ENCODE data around the gene CES5A.
"Not testable (repeated sequence)": the region's sequence is repeated elsewhere in the genome, so short reads cannot be mapped to it uniquely, and the experiment has no call there.

Gene CES5A

DNA sequence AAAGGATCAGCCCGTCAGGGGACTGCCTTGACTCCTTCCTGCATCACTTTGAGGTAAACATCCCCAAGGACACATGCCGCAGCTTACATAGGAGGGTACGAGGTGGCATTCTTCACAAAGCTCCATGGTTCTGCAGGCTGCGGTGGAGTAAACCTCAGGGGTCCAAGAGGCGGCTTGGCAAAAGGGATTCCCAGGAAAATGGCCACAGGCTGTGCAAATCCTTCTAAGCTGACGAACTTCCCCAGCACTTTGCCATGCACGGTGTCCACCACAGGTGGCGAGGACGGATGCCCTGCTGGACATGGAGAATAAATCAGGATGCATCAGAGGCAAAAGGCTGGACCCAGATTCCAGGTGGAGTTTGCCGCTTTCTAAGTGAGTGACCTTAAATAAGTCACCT lies 46.5 kb downstream of the CES5A start:
- no peak for DNase-seq

DNA sequence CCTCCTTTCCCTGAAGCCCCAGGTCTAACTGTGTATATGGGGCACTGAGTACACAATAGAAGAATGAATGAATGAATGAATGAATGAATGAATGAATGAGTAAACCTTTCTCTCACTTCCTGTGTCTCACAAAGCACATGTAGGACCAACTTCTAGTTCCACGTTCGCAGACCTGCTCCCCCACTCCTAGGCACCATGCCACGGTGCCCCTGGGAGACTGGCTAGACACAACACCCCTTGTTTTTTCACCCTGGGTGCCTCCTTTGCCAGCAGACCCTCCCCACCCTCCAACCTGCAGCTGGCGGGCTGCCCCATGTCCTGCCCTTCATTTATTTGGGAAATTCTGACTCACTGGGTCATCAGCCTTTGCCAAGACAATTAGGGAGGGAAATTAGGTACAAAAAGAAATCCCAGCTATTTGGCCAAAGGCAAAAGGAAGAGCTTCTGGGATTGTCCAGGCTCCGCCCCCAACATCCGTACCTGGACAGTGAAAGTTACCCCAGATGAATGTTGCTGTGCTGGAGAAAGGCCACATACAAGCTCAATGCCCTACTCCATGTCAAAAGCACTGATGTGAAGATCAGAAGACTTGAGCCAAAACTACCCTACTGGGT lies 50.0 kb downstream of the CES5A start:
- DNase-seq: no peak

DNA sequence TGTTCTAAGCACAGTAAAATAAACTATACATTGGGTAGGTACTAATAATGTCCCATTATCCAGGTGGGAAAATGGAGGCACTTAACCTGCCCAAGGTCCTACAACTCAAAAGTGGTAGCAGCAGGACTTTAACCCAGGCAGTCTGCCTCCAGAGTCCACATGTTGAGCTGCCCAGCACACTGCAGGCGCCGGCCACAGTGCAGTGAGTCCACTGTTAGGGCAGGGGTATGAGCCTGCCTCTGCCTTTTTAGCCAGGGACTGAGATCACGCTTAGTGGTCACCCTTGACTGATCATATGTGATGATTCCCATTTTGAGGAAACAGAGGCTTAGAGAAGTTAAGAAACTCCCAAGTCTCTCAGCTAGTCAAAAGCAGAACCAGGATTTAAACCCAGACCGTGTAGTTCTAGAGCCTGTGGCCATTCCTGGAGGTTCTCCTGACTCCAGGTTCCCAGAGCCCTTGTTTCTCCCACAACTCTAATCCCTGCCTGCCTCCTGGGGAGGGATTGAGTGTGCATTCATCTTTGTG lies 50.6 kb downstream of the CES5A start:
- no peak for DNase-seq

DNA sequence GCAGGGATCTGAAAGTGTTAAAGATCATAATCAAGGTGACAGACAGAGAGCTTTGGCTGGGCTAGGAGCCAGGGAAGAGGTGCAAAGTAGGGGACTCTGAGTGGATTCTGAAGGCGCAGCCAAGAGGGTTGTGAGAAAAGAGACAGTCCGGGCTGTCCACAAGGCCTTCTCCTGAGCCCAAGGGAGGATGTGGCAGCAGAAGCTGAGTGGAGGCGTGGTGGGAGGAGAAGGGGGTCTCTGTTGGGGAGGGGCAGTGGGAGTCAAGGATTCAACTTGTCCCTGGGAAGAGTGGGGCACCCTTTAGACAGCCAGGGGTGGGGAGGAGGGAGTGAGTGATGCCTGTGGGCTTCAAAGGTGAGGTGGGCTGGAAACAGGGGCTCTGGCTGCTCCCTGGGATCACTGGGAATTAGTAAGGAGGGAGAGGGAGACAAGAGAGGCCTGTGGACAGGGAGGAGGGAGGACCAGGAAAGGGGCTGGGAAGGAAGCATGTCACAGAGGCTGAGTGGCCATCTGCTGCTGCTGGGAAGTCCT lies 52.8 kb downstream of the CES5A start:
- DNase-seq: no peak

DNA sequence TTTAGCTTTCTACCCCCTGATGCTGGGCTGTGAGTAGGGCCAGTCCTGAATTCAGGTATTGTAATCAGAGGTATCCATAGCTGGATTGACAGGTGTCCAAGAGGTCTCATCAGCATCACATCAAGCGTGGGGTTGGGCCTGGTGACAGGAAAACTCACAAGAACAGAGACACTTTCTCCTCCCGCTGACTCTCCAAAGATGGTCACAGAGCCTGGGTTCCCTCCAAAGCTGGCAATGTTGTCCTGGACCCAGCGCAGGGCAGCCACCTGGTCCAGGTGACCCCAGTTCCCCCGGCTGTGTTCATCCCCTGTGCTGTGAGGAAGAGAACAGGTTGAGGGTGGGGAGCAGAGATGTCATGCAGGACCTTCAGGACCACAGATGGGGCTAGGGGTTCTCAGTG lies 54.0 kb downstream of the CES5A start:
- no peak for DNase-seq

DNA sequence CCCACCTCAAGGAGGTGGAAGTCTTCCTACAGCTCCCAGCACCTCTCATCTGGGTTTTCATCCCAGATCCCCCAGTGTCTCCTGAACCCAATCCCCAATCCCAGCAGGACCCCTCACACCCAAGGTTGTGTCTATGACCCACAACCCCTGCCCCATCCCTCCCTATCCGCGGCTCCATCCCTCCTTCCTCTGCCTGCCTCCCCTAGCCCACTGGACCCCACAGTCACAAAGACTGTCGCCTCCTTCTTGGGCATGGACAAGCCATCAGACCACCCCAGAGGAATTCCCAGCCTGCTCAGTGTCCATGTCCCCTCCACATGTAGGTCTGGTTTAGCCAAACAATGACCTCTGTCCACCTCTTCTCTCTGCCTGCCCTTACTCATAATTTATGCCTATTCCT lies 54.6 kb downstream of the CES5A start:
- no peak for DNase-seq

DNA sequence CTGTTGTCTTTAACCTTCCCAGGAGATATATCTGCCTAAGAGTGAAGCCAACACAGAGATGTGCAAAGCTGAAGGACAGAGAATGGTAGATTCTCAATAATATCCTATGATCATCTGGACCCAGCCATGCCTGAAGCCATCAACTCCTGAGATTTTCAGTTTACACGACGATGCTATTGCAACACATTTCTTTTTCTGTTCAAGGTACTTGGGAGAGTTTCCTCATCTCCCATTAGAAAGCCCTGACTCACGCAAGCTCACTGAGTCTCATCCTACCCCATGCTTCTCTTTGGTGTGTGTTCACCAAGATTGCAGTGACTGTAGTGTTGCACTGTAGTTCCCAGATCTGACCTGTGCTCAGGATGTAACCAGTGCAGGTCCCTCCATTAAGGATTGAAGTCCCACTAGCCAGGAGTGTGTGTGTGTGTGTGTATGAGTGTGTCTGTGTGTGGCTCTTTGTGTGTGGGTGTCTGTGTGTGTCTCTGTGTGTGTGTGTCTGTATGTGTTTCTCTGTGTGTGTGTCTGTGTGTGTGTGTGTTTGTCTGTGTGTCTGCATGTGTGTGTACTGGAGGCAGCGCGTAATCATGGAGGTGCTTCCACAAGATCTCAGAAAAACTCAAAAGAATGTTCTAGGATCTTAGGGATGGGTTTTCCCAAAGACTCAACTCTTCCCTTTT lies 57.8 kb downstream of the CES5A start:
- DNase-seq: no peak

DNA sequence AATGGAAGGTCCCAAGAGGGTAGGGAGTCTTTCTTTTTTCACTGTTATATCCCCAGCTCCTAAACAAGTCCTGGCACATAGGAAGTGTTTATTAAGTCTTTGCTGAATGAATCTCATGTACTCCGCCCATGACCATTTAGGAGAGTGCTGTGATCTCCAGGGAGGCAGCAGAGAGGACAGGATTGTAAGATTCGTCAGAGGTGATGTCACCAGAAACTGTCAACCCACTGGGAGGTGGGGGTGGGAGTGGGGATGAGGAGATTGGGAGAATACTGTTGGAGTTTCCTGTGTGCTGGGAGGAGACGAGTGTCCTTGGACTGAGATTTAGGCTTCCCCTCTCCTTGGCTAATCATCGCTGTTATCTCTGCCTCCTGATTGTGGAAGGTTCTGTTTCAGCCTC lies 59.0 kb downstream of the CES5A start:
- DNase-seq: not testable (repeated sequence)

DNA sequence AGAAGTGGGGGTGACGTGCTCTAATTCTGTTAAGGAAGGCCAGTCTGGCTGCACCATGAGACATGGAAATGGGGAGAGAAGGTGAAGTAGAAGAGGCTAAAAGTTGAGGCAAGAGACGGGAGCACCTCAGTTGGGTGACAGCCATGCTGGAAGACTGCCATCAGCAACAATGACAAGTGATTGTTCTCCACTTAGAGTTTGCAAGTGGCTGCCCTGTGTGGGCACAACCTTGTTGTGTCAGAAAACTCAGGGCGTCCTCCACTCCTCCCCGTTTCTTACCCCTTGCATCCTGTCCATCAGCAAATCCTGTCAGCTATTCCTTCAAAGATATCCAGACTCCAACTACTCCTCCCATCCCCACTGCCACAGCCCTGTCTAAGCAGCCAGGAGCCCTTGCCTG lies 59.9 kb downstream of the CES5A start:
- no peak for DNase-seq

DNA sequence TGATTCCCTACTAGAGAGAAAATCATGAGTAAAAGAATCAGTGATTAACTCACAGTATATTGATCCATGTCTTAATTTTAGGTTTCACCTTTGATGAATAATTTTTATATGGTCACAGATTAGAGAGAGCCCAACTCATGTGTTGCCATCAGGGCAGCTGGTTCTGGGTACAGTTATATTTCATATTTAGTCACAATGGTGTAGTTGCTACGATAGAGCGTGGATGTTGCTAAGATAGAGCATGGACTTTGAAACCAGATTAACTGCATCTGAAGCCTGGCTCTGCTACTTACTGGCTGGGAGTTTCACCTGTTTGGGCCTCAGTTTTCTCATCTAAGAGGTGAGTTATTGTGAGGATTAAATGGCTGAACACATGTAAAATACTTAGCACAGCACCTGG lies 61.0 kb downstream of the CES5A start:
- DNase-seq: not testable (repeated sequence)

DNA sequence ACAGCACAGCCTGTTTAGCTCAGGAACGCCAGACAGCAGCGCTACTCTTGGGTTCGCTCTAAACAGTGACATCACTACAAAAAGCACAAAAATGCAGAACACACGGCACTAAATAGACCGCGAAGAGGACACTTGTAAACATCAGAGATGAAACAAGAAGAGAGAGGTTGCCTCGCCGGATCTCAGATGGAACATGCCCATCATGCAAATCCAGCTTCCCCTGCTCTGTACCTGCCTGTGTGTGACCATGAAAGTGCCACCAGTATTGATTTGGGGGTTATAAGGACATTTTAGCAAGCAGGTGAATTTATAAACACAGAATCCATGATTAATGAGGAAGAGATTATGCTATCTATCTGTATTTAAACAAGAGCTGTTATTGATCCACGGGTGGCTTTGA lies 61.4 kb downstream of the CES5A start:
- DNase-seq: not testable (repeated sequence)

DNA sequence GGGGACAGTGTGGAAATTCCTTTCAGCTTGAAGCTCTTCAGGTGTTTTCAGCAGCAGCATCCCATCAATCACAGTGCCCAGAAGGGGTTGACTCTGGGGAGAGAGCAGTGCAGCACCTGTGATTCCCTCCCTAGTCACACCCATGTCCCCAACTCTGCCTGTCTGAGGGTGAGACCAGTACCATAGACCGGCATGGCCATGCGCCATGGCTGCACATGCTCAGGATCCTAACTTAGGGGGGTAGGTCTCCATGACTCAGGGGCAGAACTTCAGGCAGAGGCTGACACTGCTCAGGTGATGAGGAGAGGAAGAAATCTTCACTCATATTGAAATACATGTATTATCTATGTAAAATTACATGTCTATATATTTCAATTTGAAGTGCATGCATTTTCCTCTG lies 62.2 kb downstream of the CES5A start:
- no peak for DNase-seq

DNA sequence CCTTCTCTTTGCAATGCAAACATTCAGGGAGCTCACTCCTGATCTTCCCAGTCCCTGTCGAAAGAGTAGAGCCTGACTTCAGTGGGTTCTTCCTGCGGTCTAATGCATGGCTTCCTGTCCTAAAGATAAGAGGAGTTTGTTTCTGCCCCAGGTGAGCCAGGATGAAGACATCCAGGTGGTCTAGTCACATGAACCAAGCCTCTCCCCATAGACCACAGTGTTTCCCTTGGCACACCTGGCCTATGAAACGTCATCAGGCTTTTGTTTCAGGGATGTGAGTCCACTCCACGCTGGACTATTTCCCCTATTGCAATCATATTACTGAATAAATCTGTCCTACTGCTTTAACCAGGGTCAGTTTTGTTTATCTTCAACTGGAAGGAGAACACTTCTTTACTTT lies 63.4 kb downstream of the CES5A start:
- DNase-seq: no peak

DNA sequence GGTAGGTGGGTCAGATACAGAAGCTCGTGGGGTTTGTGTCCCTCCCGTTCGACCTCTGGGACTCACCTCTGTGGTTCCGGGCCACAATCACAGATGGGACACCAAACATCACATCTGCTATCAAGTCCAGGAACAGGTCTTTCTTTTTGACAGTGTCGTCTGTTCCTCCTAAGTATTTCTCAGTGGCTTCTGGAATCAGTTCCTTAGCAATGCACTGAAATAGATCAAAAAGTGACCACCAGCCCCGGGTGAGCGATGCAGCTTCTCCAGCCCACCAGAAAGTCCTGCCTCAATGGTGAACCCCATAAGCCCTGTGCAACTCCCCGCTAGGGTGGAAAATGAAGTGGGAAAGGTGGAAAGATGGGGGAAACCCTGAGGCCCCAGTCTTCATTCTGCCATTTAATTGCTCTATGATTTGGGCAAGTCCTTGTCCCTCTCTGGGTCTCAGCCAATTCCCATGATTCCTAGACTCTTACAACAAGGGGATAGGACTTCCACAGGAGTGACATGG lies 64.7 kb downstream of the CES5A start:
- no peak for DNase-seq

DNA sequence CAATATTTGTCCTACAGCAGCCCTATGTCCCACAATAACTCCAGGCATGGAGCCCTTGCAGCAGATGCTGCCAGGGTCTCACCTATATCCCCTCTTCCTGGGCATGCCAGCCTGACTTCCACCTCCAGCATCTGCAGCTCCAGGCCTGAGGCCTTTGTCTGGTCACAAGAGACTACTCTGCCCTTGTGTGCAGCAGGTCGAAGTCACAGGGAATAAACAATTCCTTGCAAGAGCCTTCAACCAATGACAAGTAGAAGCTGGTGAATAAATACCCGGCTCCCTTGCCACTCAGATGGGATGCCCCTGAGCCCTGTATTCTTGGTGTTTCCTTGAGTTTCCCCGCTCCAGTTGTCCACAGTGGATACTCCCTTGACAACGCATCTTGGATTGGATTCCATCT lies 65.3 kb downstream of the CES5A start:
- no peak for DNase-seq

DNA sequence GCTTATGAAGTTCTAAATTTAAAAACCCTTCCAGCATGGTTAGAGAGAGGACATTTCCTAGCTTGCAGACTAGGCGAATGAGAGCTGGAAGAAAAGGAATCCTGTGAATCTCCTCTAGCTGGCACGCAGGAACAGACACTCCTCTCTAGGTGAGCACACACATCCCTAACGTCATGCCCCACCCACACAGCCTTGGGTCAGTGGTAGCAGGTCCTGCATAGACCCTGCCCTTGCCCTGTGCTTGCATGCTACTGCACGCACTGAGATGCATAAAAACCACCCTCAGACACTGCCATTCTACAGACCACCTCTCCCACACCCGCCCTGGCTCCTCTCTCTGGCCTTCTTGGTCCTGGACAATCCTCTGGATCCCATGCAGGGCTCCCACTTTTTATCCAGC lies 65.8 kb downstream of the CES5A start:
- no peak for DNase-seq

DNA sequence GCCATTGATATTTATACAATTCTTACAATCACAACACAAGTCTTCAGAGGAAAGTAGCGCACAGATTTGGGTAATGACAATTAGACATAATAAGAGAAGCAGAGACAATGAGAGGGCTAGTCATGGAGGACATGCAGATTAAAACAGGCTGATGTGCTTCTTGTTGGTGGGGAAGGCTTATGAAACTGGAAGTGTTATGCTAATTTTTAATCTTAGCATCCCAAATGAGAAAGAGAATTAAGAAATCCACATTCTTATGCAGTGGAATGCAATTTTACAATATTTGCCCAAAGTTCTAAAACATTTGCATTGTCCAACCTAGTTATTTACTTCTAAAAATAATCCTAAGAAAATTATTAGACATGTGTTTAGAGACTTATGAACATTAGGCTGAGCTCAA lies 66.9 kb downstream of the CES5A start:
- not testable (repeated sequence) for DNase-seq

DNA sequence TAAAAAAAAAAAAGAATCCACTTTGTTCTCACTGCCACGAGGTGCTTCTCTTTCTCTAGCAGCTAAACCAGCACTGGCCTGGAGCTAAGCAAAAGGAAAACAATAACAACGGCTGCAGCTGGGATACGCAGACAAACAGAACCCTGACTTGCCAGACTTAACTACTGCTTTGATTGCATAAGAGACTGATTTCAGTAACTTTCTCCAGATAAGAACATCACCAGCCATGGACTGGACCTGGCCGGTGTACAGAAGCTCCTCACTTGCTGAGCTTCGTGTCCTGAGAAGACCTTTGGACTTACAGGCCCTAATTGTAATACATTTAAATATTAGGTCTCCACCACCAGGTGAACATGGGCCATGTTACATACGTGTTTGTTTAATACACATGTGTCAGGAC lies 70.1 kb downstream of the CES5A start:
- not testable (repeated sequence) for DNase-seq

DNA sequence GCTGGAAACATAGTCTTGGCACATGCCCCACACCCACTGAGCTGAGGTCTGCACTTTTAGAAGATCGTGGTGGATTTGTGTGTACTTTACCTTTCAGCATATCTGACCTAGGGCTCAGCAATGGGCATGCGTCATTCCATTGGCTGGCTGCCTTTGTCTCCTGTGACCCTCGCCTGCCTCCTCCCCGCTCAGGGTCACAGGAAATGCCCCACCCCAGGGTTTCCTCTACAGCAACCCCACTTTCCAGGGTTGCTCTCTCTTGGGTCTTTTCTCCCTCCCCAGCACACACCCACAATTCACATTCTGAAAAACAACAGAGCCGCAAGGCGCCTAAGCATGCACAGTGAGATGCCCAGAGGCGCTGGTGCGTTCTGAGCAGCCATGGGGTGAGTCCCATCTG lies 71.5 kb downstream of the CES5A start:
- not testable (repeated sequence) for DNase-seq
